NCI-H524 (cell line): ENCODE data around the gene TIAM1.
"Not testable (repeated sequence)": the region's sequence is repeated elsewhere in the genome, so short reads cannot be mapped to it uniquely, and the experiment has no call there.

Source experiments
- DNase-seq, 2 experiments: peaks; one replicate each; lab custom pipeline; 2025; lab: John Stamatoyannopoulos, UW

TIAM1 gene

DNA sequence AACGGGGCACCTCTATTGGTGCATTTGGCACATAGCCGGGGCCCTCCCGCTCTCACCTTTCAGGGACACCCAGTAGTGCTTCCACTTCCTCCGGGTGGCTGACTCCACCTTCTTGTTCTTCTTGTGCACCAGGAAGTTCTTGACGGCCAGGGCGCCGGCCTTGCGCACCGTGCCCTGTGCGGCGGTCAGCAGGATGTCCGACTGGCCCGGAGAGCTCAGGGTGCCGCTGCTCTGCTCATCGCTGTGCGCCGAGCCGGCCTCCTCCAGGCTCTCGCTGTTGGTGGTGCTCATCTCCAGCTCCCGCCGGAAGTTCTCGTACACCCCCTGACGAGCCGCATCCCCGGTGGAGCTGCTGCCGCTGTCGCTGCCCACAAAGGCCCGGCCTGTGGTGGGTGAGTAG is 92.4 kb downstream of the TIAM1 start:
- no peak for DNase-seq

DNA sequence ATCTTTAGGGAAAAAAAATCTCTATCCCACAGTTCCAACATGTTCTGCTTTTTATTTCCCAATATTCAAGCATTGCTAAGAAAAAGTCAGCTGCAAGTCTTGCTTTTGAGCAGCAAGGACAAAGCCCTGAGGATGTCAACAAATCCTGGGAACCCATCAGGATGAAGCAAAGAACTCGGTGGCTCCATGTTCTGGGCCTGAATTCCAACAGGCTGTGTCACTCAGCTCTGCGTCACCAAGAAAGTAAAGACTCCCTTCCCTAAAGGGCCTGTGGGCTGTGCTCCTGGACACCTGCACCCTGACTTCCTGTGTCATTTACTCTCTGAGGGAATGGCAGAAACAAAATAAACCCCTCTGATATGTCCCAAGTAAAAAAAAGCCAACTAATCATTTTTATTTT is 95.5 kb downstream of the TIAM1 start:
- no peak for DNase-seq

DNA sequence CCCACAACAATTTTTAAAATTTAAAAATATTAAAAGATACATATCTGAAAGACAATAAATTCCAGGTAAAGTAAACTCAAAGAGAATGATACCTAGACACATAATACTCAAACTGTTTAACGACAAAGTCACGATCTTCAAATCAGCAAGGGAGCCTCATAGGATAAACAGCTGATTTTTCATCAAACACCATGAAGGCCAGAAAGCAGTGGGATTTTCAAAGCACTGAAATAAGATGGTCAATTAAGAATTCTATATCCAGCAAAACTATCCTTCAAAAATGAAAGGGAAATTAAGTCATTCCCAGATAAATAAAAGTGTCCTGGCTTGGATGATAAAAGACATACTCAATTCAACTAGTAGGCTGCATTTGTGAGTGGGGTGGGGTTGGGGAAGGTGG is 100.5 kb downstream of the TIAM1 start:
- DNase-seq, result no peak

DNA sequence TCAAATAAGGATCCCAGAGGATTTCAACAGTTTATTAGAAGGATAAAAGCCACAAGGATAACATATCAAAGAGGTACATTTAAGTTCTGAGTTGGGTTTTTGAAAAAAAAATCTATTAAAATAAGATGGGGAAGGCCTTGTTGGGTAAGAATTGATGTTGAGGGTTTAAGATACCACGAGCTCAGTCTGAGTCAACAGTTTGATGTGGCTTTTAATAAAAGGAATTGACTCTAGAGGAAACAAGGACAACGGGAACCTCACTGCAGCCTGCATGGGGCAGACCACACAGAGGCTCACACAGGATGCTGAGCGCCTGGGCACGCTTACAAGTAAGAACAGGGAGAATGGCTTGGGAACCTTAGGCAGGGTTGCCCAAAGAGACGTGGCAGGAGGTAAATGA is 107.5 kb downstream of the TIAM1 start:
- no peak for DNase-seq

DNA sequence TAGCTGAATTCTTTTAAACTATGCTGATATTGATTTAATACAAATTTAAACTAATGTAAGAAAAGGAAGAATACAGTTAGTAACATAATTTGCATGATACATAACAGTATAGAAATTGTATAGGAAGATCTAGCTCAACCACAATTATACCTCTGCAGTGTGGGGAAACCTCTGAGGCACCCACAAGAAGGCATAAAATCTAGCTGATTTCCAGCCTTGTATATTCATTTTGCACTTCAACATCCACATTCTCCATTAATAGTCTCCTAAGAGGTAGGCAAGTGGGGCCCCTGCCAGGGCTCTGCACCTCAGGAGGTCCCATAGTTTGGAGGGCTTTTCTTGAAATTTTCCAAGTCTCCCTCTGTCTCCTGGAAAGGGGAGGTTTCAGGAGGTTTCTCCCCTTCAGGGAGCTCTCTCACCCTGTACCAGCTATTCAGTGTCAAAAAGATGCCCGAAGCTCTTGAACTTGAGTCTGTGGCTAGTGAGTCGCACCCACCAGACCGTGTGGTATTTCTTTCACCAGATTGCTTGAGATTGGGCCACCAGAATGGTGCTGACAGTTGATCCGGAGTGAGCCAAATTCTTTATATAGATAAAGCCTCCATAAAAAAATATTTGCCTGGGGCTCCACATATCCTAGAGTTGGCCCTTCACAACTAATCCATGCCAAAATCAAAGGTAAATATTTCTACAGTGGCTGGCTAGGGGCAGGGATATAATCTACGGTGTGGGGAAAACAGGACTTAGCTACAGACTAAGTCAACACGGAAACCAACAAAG is 108.2 kb downstream of the TIAM1 start:
- DNase-seq, result no peak

DNA sequence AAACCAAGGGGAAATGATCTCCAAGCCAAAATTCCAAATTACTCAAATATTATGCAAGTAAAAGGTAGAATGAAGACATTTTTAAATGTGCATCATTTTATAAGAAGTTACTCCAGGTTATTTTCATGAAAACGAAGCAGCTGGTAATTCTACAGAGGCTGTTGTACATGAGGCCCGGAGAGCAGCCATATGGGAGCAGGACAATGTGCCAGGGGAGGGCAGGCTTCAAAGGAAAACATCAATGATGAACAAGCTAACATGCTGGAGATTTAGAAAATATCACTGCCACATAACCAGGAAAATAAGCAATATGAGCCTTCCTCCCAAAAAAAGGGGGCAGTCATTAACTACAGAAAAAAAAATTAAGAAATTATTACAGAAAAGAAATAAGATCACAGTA is 109.1 kb downstream of the TIAM1 start:
- DNase-seq, result no peak

DNA sequence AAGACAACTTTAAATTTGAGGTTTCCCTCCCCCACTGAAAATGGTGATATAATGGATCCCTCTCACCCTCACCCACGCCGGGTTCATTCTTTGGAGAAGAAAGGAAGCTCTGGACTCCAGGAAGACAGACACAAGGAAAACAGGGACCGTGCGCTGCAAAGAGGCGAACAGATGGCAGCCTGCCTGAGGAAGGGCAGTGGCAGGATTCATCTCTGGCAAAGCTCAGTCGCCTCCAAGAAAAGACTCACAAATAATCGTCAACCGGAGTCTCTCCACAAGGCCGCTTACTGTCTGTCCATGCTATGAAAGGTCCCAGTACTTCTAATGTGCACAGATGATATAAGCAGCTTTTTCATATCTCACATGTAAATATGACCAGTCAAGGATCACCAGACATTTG is 110.3 kb downstream of the TIAM1 start:
- DNase-seq, result no peak

DNA sequence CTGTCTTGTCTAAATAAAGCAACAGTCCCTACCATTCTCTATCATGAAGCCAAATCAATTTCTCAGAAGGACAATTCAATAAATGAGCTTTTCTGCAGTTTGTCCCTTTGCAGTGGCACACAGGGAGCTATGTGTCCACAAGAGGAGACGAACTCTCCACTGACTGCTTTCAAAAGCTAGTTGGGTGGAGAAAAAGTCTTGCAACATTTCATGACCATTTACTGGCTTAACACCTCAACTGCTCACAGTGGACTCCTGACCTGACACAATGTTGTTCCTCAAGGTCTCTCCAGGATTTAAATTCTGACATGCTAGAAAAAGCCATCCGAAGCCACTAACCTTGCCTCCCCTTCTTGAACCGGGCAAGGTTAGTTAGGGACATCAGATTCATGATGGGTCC is 111.7 kb downstream of the TIAM1 start:
- no peak for DNase-seq

DNA sequence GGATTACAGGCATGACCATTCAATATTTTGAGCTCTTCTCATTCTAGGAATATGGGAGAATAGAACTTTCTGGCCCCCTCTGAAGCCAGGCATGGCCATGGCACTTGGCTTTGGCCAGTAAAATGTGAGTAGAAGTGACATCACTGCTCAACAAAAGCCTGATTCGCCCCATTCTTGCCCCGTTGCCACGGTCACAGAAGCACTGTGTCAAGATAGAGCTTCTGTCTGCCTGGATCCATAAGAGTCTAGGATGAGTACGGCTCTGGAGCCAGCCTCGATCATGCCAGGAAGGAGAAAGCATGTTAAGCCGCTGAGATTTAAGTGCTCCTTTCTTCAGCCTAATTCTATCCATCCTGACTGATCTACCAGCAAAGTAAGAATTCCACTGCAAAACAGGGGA is 113.1 kb downstream of the TIAM1 start:
- DNase-seq, result no peak

DNA sequence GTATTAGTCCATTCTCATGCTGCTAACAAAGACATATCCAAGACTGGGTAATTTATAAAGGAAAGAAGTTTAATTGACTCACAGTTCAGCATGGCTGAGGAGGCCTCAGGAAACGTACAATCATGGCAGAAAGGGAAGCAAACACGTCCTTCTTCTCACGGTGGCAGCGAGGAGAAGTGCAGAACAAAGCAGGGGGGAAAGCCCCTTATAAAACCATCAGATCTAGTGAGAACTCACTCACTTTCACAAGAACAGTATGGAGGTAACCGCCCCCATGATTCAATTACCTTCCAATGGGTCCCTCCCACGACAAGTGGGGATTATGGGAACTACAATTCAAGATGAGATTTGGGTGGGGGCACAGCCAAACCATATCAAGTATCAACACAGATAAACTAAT is 115.3 kb downstream of the TIAM1 start:
- not testable (repeated sequence) for DNase-seq

DNA sequence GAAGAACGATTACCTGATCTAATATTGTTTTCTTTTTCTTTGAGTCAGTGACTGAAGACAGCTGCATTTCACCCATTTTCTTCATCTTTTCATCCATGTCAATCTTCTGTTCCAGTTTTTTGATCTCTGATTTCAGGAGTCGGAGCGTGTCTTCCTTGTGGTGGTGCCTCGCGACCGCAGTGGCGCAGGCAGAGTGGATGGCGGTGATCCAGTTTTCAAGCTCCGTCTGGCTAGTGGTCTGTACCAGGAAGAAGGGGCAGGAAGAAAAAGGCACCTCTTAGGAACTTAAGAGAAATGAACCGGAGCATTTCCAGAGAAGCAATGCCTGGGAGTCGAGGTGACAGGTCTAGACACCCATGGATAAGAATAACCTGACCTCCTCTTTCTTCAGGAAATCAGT is 118.3 kb downstream of the TIAM1 start:
- DNase-seq, result no peak

DNA sequence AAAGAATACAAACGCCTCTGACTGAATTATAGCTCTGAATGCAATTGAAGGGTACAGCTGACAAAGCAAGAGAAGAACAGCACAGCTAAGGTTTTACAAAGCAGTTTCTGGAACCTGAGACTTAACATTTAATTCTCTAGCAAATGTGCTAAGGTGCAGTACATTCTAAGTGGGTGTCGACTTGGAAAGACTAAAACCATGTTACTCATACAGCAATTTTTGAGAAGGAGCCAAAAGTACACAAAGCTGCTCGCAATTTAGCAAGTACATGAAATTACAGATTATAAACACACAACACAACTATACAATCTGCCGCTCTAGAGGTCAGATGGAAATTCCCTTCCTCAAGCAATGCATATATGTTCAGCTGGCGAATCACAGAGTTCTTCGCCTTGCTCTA is 121.9 kb downstream of the TIAM1 start:
- no peak for DNase-seq

DNA sequence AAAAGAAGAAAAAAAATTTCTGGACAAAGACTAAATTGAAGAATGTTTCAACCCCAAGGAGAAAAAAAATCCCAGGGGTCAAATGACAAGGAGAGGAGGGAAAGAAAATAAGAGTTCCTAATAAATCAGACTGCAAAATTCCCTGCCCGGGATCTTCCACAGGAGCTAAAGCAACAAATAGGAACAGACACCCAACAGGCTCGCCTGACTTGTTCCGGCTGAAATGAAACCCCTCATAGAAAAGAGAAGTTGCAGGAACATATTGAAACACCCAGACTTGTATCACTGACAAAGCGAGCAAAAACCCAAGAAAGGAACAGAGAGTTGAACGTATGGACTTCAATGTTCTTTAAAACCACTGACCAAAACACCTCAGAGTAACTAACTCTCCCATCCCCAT is 123.0 kb downstream of the TIAM1 start:
- no peak for DNase-seq

DNA sequence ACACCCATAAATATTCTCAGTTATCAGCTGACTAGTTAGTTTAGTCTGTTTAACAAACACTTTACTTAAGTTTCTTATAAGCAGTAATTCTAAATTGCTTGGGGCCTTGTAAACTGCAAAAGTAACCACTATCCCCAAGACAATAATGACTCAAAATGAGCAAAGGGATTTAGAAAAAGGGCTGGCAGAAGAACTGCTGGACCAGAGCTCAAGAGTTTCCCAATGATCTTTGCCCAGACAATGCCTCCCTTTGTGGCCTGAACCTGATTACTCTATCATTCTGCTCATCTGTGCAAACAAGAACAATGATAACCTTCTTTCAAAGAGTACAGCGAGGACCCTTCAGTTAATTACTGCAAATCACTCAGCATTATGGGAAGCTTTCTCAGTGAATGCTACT is 123.5 kb downstream of the TIAM1 start:
- no peak for DNase-seq

DNA sequence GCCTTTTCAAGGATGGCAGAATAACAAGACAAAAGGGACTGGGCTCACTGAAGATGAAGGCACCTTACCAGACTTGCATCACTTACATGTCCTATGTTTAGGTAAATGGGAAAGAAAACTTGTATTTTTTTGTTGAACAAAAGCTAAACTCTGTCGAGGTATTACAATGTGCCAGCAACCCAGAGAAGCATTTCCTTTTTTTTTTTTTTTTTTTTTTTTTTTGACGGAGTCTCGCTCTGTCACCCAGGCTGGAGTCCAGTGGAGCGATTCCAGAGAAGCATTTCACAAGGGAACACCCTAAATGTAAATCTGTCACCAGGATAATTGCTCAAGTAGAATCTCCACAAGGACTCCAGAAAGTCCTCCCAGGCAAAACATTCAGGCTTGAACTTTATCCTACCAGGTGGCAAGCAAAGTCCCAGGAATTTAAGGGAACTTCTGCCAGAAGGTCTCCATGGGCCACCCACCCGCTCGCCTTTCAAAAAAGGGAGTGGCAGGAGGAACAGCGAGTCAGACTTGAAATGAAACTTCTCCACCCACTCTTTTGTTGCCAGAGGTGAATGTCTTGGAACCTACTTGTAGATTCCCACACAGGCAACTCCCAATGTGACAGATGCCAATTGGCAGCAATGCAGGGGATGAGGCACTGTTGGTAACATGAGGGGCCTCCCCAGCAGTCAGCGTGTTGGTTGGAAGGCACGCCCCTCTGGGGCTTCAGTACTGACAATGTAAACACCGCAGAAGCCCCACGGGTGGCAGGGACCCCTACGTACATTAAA is 125.0 kb downstream of the TIAM1 start:
- DNase-seq, result no peak

DNA sequence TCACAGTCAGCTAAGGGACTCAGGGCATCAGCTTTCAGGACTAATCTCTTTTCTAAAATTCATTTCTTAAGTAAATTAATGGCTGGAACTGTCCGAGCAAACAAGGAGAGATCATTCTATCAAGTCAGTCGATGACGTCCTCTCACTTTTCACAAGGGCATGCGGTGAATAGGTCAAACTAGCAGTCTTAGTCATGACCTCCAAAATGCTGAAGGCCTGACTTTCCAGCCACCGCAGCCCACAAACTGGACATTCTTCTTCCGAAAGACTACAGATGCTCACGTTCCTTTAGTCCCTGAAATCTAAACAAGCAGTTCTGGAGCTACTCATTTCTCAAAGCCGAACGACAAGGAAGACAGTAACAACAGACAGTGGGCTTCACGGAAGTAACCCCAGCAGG is 127.9 kb downstream of the TIAM1 start:
- no peak for DNase-seq

DNA sequence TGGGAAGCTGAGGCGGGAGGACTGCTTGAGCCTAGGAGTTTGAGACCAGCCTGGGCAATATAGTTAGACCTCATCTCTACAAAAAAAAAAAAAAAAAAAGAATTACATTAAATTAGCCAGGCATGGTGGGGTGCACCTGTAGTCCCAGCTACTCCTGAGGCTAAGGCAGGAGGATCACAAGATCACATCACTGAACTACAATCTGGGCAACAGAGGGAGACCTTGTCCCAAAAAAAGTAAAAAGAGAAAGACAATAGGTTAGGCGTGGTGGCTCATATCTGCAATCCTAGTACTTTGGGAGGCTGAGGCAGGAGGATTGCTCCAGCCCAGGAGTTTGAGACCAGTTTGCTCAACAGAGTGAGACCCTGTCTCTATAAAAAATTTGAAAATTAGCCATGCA is 130.3 kb downstream of the TIAM1 start:
- DNase-seq, result no peak

DNA sequence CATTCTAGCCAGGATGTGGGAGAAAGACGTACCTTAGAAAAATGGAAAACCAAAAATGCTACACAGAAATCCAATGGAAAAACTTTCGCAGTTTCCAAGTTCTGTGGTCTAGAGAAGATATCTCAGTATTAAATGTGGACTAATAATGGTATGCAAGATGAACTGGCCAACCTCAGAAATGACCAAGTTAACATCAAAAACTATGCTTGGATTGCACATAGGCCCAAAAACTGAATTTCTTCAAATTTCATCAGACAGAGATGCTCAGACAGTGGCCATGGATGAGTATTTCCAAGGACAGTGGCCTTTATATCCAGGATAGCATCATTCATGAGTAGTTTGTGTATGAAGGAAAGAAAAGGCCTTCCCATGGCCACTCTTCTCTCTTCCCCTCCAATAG is 132.2 kb downstream of the TIAM1 start:
- no peak for DNase-seq

DNA sequence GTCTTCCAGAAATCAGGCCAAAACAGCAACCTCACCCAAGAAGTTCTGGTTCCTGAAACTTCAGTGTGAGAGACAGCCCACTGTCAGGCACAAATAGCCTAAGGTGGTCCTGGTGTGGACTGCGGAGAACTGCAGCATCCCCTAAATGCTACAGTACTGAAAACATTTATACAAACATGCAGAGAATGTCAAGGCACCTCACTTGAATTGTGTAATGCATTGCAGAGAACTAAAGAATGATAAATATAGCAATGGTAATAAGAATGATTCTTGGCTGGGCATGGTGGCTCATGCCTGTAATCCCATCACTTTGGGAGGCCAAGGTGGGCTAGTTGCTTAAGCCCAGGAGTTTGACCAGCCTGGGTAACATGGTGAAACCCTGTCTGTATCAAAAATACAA is 138.6 kb downstream of the TIAM1 start:
- DNase-seq, result no peak

DNA sequence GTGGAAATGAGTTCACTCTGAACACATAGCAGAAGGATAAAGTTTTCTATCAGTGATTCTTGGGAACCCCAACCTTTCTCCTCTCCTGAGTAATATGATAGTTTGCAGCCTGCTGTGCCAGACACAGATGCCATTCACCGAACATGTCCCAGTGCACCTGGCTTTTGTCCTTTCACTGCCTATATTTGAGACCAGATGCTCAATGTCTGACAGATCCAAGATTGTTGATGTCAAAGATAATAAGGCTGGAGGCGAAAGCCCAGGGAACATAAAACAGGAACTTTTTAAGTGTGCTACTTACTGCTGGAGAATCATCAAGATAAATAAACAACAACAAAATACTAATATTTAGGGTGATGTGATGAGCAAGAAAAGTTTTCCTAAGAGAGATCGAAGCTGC is 139.3 kb downstream of the TIAM1 start:
- peak; percentile 6 to 72 for DNase-seq

DNA sequence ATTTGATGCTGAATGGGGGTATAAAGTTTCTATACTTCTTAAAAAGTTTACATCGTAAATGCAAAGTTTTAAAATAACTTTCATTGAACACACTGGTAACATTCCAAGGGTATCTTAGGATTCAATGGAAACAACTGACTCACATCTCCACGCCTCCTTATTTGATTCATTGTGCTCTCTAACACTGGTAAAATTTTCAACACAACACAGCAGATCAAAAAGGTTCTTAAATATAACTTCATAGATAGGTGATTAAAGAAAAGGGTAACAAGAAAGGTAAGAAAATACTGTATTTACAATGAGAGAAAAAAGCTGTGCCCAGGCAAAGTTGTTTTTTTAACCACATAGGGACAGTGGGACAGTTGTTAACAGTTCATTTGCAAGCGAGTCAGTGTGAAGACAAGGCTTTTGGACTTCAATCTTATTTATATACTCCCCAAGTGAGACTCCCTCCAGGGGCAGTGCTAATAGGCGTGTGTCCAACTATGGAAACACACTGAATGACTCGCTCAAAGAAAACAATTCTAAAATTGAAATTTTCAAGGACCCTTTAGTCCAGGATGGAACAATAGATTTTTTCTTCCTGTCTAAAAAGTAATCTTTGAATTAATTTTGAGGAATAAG is 140.5 kb downstream of the TIAM1 start:
- DNase-seq, result no peak

DNA sequence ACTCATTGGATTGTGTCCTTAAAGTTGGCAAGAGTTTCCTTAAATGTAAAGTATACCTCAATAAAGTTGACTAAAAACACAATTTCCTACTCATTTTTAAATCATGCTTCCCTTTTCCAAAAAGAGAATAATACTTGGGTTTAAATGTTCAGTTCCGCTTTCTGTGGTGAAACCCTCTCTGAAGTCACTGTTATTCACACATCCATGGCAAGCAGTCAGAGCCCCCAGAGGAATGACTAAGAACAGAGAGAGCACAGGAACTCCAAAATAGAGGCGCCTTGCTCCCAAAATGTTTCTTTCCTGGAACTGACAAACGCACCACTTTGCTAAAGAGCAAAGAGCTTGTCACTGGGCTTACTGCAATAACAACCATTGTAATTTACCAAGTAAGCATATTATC is 142.5 kb downstream of the TIAM1 start:
- DNase-seq, result no peak

DNA sequence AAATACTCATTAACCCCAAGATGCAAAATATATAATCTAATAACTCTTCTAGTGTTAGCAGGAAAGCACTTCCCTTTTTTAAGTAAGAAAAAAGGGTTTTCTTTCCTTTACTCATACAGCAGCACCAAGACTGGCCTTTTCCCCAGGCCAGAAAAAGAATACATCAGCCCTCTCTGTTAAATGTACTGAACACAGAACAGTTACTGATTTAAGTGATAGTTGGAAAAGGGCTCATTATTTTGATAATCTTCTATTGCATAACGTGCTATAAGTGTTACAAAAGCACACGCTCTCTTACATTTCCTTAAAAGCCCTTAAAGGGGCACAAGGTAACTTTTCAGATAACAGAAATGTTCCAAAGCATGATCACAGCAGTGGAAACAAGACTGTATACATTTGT is 142.9 kb downstream of the TIAM1 start:
- DNase-seq, result no peak
